OCI-LY7 (cell line): Measurements from ENCODE around the gene ARHGAP45.

ENCODE experiments used
- EZH2phosphoT487 ChIP-seq: fragments of 200-600 bp; sonication (generic); IDR thresholded peaks from 2 replicates; pipeline ENCODE4 v1.6.1; 2018; ENCODE audit warnings: low read depth, borderline replicate concordance, mild to moderate bottlenecking, mixed run types, antibody characterized with exemption, low read length, moderate library complexity, mixed read lengths
- TF ChIP-seq, protein P1 (sequence below): fragments of 200-600 bp; sonication (generic); conservative IDR thresholded peaks from 2 replicates; pipeline ENCODE4 v1.5.1; 2014; ENCODE audit warnings: mild to moderate bottlenecking, antibody characterized with exemption, low read length, moderate library complexity, mixed read lengths

GRCh38 chr19:1055886-1056620 lies 10.9 kb upstream of the ARHGAP45 start:
- TF ChIP-seq, protein P1, sequence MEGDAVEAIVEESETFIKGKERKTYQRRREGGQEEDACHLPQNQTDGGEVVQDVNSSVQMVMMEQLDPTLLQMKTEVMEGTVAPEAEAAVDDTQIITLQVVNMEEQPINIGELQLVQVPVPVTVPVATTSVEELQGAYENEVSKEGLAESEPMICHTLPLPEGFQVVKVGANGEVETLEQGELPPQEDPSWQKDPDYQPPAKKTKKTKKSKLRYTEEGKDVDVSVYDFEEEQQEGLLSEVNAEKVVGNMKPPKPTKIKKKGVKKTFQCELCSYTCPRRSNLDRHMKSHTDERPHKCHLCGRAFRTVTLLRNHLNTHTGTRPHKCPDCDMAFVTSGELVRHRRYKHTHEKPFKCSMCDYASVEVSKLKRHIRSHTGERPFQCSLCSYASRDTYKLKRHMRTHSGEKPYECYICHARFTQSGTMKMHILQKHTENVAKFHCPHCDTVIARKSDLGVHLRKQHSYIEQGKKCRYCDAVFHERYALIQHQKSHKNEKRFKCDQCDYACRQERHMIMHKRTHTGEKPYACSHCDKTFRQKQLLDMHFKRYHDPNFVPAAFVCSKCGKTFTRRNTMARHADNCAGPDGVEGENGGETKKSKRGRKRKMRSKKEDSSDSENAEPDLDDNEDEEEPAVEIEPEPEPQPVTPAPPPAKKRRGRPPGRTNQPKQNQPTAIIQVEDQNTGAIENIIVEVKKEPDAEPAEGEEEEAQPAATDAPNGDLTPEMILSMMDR: no peak
- no peak for TF ChIP-seq EZH2phosphoT487
